Panc1 (cell line): Measurements from ENCODE around the gene RRM1. TPM values are rescaled to one million over a fixed set of nuclear protein-coding genes. Genes with fewer than 3 reads are reported as not detected.
"Not testable (repeated sequence)": the region's sequence is repeated elsewhere in the genome, so short reads cannot be mapped to it uniquely, and the experiment has no call there.

Source experiments
- ATAC-seq: fragments of 200-7000 bp; cut with Tn5 transposase; 2 replicates; pipeline ENCODE4 v1.9.1; 2020; ENCODE audit warnings: mild to moderate bottlenecking, moderate library complexity
- BruUV-seq: library from RNA; stranded (reverse); fragments of 400-500 nt; replicated peaks from 2 replicates; lab custom pipeline; 2021; lab: Mats Ljungman, UMichigan
- CTCF ChIA-PET: fragments of 300-600 bp; sonication (Branson Sonifier 250); formaldehyde crosslinking; loops from one replicate; lab custom pipeline; 2022; ENCODE audit warnings: antibody characterized with exemption; lab: Charles Lee
- POLR2A ChIA-PET: fragments of 300-600 bp; sonication (Branson Sonifier 250); formaldehyde crosslinking; loops from one replicate; lab custom pipeline; 2022; ENCODE audit warnings: antibody characterized with exemption; lab: Charles Lee
- DNase-seq: peaks from one replicate; pipeline ENCODE4 v3.0.0-alpha.2; 2010; ENCODE audit warnings: low read depth, low spot score
- H3K27ac ChIP-seq: 2 replicates; pipeline ENCODE4 v1.5.1; 2011; ENCODE audit warnings: mild to moderate bottlenecking, low read length, inconsistent platforms
- H3K27me3 ChIP-seq: fragments of 200-500 bp; sonication (Bioruptor generic); 2 replicates; pipeline ENCODE4 v1.6.0; 2014; ENCODE audit warnings: low read length, inconsistent platforms; ENCODE audit not compliant: control insufficient read depth, insufficient read depth
- H3K36me3 ChIP-seq: fragments of 200-500 bp; sonication (Bioruptor generic); 2 replicates; pipeline ENCODE4 v1.5.1; 2014; ENCODE audit warnings: inconsistent platforms, mild to moderate bottlenecking, low read length, moderate library complexity; ENCODE audit not compliant: control insufficient read depth, insufficient read depth
- H3K4me1 ChIP-seq: 2 replicates; pipeline ENCODE4 v1.5.1; 2011; ENCODE audit warnings: inconsistent platforms, mild to moderate bottlenecking, low read length, moderate library complexity; ENCODE audit not compliant: control insufficient read depth, insufficient read depth
- H3K4me3 ChIP-seq, 2 experiments: 2 replicates each; pipeline ENCODE4 v1.5.1; 2011 to 2012; ENCODE audit warnings: low read depth in 2 of 2, low read length in 2 of 2, mild to moderate bottlenecking in 2 of 2, inconsistent platforms in 1 of 2, moderate library complexity in 1 of 2
- H3K9me3 ChIP-seq: fragments of 200-500 bp; sonication (Bioruptor generic); 2 replicates; pipeline ENCODE4 v1.5.1; 2014; ENCODE audit warnings: low read depth, mild to moderate bottlenecking, inconsistent platforms, low read length, moderate library complexity; ENCODE audit not compliant: control insufficient read depth, insufficient read depth
- POLR2AphosphoS5 ChIP-seq: IDR thresholded peaks from 2 replicates; pipeline ENCODE4 v1.6.1; 2012; ENCODE audit warnings: mild to moderate bottlenecking, low read depth, low read length, moderate library complexity
- SIN3A ChIP-seq: IDR thresholded peaks from 2 replicates; pipeline ENCODE4 v1.6.1; 2012; ENCODE audit warnings: low read depth, mild to moderate bottlenecking, low read length, moderate library complexity, borderline replicate concordance; ENCODE audit not compliant: insufficient read depth
- TCF7L2 ChIP-seq: IDR thresholded peaks from 2 replicates; pipeline ENCODE4 v1.6.1; 2011; ENCODE audit warnings: mild to moderate bottlenecking, low read depth, low read length, inconsistent platforms
- in situ Hi-C: cut with HindIII; loops from 2 replicates; pipeline ENCODE4 v1.10.0; 2016; ENCODE audit warnings: low sequenced_read_pairs, low pct_unique_long_range_greater_than_20kb
- intact Hi-C: fragments of 100-400 bp; cut with micrococcal nuclease; formaldehyde crosslinking; loops from one replicate; pipeline ENCODE4 v1.10.0; 2022; ENCODE audit not compliant: unreplicated experiment
- total RNA-seq: library from RNA; stranded (reverse); gene quantifications from one replicate; pipeline ENCODE4 v1.2.1, GENCODE V29; 2021; ENCODE audit not compliant: unreplicated experiment
- TF ChIP-seq, protein P1 (sequence below): fragments of 450-650 bp; IDR thresholded peaks from 2 replicates; pipeline ENCODE4 v1.5.1; 2017; ENCODE audit warnings: mild to moderate bottlenecking
- TF ChIP-seq, protein P2 (sequence below), 2 experiments: IDR thresholded peaks; 2 replicates each; pipeline ENCODE4 v1.6.1; 2011 to 2012; ENCODE audit warnings: low read depth in 2 of 2, control low read depth in 1 of 2, low read length in 1 of 2, mild to moderate bottlenecking in 1 of 2, moderate library complexity in 1 of 2; ENCODE audit not compliant: insufficient read depth in 1 of 2

The RRM1 gene
- total RNA-seq, 1 experiment from 2014 or later, result 143 TPM

DNA sequence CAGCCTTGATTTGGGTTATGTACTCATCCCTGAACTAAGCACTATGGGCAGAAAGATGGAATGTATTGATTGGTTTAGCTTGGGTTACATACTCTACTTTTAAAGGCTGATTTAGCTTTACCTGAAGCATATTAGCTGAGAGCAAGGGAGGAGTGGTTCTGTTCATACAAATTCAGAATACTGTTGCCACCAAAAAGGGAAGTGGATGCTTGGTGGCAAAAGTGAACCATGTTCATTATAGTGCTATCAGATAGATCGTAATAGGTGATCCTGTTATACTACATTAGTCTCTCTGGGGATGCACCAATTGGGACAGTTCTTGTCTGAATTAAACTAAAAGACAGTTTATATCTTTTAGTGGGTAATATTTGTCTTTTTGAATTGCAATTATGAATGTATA lies 44.5 kb upstream of the RRM1 start:
- ChIA-PET CTCF (interaction anchor here (0.6 kb wide), 1 partner anchor 244 kb away, joined by 7 read pairs; no protein-coding TSS in a partner anchor), POLR2A (interaction anchor here (0.7 kb wide), 1 partner anchor 61 kb away, joined by 8 read pairs; no protein-coding TSS in a partner anchor)
- DNase-seq, result no peak
- no peak for ATAC-seq
- no TSS peak for BruUV-seq
- H3K4me1 ChIP-seq, result no peaks in the 10 kb centered on the region
- no peak overlapping the region for H3K27ac ChIP-seq
- no peak overlapping the region for H3K4me3 ChIP-seq
- H3K27me3 ChIP-seq, result no peaks in the 10 kb centered on the region
- H3K36me3 ChIP-seq, result no peaks in the 10 kb centered on the region
- no peak for TF ChIP-seq SIN3A
- TF ChIP-seq POLR2AphosphoS5, result no peak
- TF ChIP-seq, protein P1, sequence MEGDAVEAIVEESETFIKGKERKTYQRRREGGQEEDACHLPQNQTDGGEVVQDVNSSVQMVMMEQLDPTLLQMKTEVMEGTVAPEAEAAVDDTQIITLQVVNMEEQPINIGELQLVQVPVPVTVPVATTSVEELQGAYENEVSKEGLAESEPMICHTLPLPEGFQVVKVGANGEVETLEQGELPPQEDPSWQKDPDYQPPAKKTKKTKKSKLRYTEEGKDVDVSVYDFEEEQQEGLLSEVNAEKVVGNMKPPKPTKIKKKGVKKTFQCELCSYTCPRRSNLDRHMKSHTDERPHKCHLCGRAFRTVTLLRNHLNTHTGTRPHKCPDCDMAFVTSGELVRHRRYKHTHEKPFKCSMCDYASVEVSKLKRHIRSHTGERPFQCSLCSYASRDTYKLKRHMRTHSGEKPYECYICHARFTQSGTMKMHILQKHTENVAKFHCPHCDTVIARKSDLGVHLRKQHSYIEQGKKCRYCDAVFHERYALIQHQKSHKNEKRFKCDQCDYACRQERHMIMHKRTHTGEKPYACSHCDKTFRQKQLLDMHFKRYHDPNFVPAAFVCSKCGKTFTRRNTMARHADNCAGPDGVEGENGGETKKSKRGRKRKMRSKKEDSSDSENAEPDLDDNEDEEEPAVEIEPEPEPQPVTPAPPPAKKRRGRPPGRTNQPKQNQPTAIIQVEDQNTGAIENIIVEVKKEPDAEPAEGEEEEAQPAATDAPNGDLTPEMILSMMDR, result no peak
- TF ChIP-seq, protein P2, sequence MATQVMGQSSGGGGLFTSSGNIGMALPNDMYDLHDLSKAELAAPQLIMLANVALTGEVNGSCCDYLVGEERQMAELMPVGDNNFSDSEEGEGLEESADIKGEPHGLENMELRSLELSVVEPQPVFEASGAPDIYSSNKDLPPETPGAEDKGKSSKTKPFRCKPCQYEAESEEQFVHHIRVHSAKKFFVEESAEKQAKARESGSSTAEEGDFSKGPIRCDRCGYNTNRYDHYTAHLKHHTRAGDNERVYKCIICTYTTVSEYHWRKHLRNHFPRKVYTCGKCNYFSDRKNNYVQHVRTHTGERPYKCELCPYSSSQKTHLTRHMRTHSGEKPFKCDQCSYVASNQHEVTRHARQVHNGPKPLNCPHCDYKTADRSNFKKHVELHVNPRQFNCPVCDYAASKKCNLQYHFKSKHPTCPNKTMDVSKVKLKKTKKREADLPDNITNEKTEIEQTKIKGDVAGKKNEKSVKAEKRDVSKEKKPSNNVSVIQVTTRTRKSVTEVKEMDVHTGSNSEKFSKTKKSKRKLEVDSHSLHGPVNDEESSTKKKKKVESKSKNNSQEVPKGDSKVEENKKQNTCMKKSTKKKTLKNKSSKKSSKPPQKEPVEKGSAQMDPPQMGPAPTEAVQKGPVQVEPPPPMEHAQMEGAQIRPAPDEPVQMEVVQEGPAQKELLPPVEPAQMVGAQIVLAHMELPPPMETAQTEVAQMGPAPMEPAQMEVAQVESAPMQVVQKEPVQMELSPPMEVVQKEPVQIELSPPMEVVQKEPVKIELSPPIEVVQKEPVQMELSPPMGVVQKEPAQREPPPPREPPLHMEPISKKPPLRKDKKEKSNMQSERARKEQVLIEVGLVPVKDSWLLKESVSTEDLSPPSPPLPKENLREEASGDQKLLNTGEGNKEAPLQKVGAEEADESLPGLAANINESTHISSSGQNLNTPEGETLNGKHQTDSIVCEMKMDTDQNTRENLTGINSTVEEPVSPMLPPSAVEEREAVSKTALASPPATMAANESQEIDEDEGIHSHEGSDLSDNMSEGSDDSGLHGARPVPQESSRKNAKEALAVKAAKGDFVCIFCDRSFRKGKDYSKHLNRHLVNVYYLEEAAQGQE (IDR thresholded peaks at IDR 0.05; ENCODE audit: insufficient read depth in 1 of 2, low read depth in 2 of 2, low read length in 1 of 2), result no peak
- TF ChIP-seq TCF7L2, result no peak
- in situ Hi-C loops, result no loop called here
- H3K9me3 ChIP-seq, result no peaks in the 10 kb centered on the region
- intact Hi-C loops, result no loop called here

DNA sequence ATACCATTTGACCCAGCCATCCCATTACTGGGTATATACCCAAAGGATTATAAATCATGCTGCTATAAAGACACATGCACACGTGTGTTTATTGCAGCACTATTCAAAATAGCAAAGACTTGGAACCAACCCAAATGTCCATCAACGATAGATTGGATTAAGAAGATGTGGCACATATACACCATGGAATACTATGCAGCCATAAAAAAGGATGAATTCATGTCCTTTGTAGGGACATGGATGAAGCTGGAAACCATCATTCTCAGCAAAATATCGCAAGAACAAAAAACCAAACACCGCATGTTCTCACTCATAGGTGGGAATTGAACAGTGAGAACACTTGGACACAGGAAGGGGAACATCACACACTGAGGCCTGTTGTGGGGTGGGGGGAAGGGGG lies 41.4 kb upstream of the RRM1 start:
- intact Hi-C loops, CTCF ChIA-PET: not testable (repeated sequence)

DNA sequence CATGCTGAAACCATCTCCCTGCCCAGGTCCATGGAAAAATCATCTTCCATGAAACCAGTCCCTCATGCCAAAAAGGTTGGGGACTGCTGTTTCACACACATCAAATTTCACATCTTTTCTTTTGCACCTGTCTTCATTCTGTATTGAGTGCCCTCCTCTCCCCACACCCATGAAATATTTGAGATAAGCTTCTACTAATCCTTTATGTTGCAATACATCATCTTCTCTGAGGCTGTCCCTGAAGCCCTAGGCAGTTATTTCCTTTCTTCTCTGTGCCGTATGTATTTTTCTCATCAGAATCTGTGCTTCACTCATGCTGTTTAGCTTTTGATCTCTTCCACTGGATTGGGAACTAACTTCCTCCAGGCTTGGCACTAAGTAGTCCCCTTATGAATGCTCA lies 40.0 kb upstream of the RRM1 start:
- H3K27ac ChIP-seq, result no peak overlapping the region
- DNase-seq (no peak), ATAC-seq (no peak)
- no peaks in the 10 kb centered on the region for H3K27me3 ChIP-seq
- intact Hi-C loops (no loop called here), in situ Hi-C loops (no loop called here)
- no peaks in the 10 kb centered on the region for H3K4me1 ChIP-seq
- CTCF ChIA-PET, result no interaction called here
- H3K9me3 ChIP-seq, result no peaks in the 10 kb centered on the region
- no TSS peak for BruUV-seq
- POLR2A ChIA-PET, result no interaction called here
- TF ChIP-seq, protein P2 (IDR thresholded peaks at IDR 0.05; ENCODE audit: insufficient read depth in 1 of 2, low read depth in 2 of 2, low read length in 1 of 2), result no peak
- TF ChIP-seq POLR2AphosphoS5, result no peak
- TF ChIP-seq, protein P1, result no peak
- no peak for TF ChIP-seq TCF7L2
- TF ChIP-seq SIN3A, result no peak
- H3K36me3 ChIP-seq, result no peaks in the 10 kb centered on the region
- H3K4me3 ChIP-seq, result no peak overlapping the region

More for the DNA sequence above, 41.4 kb upstream of the RRM1 start:
- BruUV-seq, in situ Hi-C loops, H3K9me3 ChIP-seq, POLR2A ChIA-PET, H3K27ac ChIP-seq, DNase-seq, H3K4me3 ChIP-seq, H3K27me3 ChIP-seq, ATAC-seq, H3K4me1 ChIP-seq, H3K36me3 ChIP-seq: not testable (repeated sequence)
